C4-2B (cell line): ENCODE measurements around the gene ADGRV1.

Source experiments
- H3K27ac ChIP-seq: fragments of 450-650 bp; 2 replicates; pipeline ENCODE4 v1.5.1; 2017
- CTCF ChIP-seq: fragments of 450-650 bp; conservative IDR thresholded peaks from 2 replicates; pipeline ENCODE4 v1.5.1; 2017; ENCODE audit warnings: mild to moderate bottlenecking
- ZFX ChIP-seq: fragments of 450-650 bp; IDR thresholded peaks from 2 replicates; pipeline ENCODE4 v1.6.1; 2017

The ADGRV1 gene

GRCh38 chr5:91110686-91111085 is 552.1 kb downstream of the ADGRV1 start:
- TF ChIP-seq CTCF (no peak), ZFX (no peak)
- no peak overlapping the region for H3K27ac ChIP-seq

- no peak overlapping the region for H3K27ac ChIP-seq
- TF ChIP-seq CTCF = no peak
- no peak for TF ChIP-seq ZFX
These were observed 553.1 kb downstream of the ADGRV1 start for GRCh38 chr5:91111473-91112238.

- TF ChIP-seq CTCF (no peak), ZFX (no peak)
These were observed 556.1 kb downstream of the ADGRV1 start for GRCh38 chr5:91114658-91115057.

GRCh38 chr5:91118354-91118753 is 559.8 kb downstream of the ADGRV1 start:
- TF ChIP-seq ZFX (no peak), CTCF (no peak)
- no peak overlapping the region for H3K27ac ChIP-seq

More at GRCh38 chr5:91114658-91115057, 556.1 kb downstream of the ADGRV1 start:
- H3K27ac ChIP-seq = no peak overlapping the region

- no peak overlapping the region for H3K27ac ChIP-seq
- TF ChIP-seq CTCF (no peak), ZFX (no peak)
These were observed 560.2 kb downstream of the ADGRV1 start for GRCh38 chr5:91118796-91119195.

- H3K27ac ChIP-seq = no peak overlapping the region; the same call in 1 of the 2 replicates
- TF ChIP-seq CTCF (no peak), ZFX (no peak)
These were observed 560.6 kb downstream of the ADGRV1 start for GRCh38 chr5:91119217-91119616.

GRCh38 chr5:91119981-91120850 is 561.6 kb downstream of the ADGRV1 start:
- TF ChIP-seq ZFX (no peak), CTCF (no peak)
- H3K27ac ChIP-seq = peak overlapping the region; percentile 31; the same call in 1 of the 2 replicates
